Esophagus squamous epithelium (tissue), 4 donors: ENCODE measurements around the gene SIN3A.

Source experiments
- CTCF ChIP-seq, 6 experiments: fragments of 450-650 bp in 4 of 6; fragments of 200-600 bp in 2 of 6; sonication (generic) in 2 of 6; IDR thresholded peaks; one replicate each; pipeline ENCODE4 v1.5.1; 2016 to 2019; ENCODE audit warnings: antibody characterized with exemption in 6 of 6, mild to moderate bottlenecking in 4 of 6, moderate library complexity in 4 of 6
- POLR2A ChIP-seq, 4 donors: fragments of 450-650 bp; IDR thresholded peaks; one replicate each; pipeline ENCODE4 v1.6.1; 2017; ENCODE audit warnings: antibody characterized with exemption in 4 of 4, mild to moderate bottlenecking in 4 of 4, moderate library complexity in 3 of 4

GRCh38 chr15:75366163-75366562 is 85.3 kb downstream of the SIN3A start:
- TF ChIP-seq CTCF (IDR thresholded peaks at IDR 0.05) (no peak), POLR2A (IDR thresholded peaks at IDR 0.05) (no peak)
